Skin epidermis (tissue), 12 donors: Measurements from ENCODE around the gene TSSK2.

ENCODE experiments used
- H3K27ac ChIP-seq, 21 experiments: fragments of 200-600 bp; sonication (generic) in 11 of 21; one replicate each; pipeline ENCODE4 v1.5.0; 2020; ENCODE audit warnings: mild to moderate bottlenecking in 3 of 21, inconsistent platforms in 2 of 21, moderate library complexity in 2 of 21
- H3K4me3 ChIP-seq, 7 experiments: fragments of 200-600 bp; sonication (generic) in 2 of 7; one replicate each; pipeline ENCODE4 v1.5.0; 2020; ENCODE audit warnings: inconsistent platforms in 2 of 7, mild to moderate bottlenecking in 2 of 7, moderate library complexity in 1 of 7

Gene TSSK2

GRCh38 chr22:19105867-19106802 is 25.0 kb upstream of the TSSK2 start:
- Histone ChIP-seq H3K27ac (peak overlapping the region in 1 of 21 experiments; percentile 2), H3K4me3 (no peak overlapping the region)

GRCh38 chr22:19106886-19107729 is 24.0 kb upstream of the TSSK2 start:
- Histone ChIP-seq H3K27ac (peak overlapping the region in 1 of 21 experiments; percentile 2), H3K4me3 (no peak overlapping the region)

GRCh38 chr22:19107730-19108074 is 23.4 kb upstream of the TSSK2 start:
- H3K4me3 ChIP-seq, result no peak overlapping the region
- H3K27ac ChIP-seq, result peak overlapping the region in 2 of 21 experiments; percentile 32 to 73

GRCh38 chr22:19108807-19109197 is 22.3 kb upstream of the TSSK2 start:
- peak overlapping the region in 14 of 21 experiments; percentile 25 to 86 (median 67) for H3K27ac ChIP-seq
- no peak overlapping the region for H3K4me3 ChIP-seq

GRCh38 chr22:19109198-19110063 is 21.7 kb upstream of the TSSK2 start:
- Histone ChIP-seq H3K4me3 (no peak overlapping the region), H3K27ac (peak overlapping the region in 20 of 21 experiments; percentile 25 to 86 (median 66))

GRCh38 chr22:19110064-19110458 is 21.0 kb upstream of the TSSK2 start:
- Histone ChIP-seq H3K4me3 (no peak overlapping the region), H3K27ac (peak overlapping the region in 20 of 21 experiments; percentile 25 to 86 (median 66))

- Histone ChIP-seq H3K27ac (peak overlapping the region in 9 of 21 experiments; percentile 0 to 86 (median 67)), H3K4me3 (no peak overlapping the region)
Measured at GRCh38 chr22:19110646-19111045, 20.5 kb upstream of the TSSK2 start.

GRCh38 chr22:19111140-19111539 is 20.0 kb upstream of the TSSK2 start:
- peak overlapping the region in 4 of 21 experiments; percentile 0 to 86 (median 57) for H3K27ac ChIP-seq
- H3K4me3 ChIP-seq, result no peak overlapping the region

GRCh38 chr22:19111584-19111983 is 19.5 kb upstream of the TSSK2 start:
- Histone ChIP-seq H3K4me3 (no peak overlapping the region), H3K27ac (peak overlapping the region in 3 of 21 experiments; percentile 0 to 86 (median 73))

- Histone ChIP-seq H3K27ac (no peak overlapping the region), H3K4me3 (no peak overlapping the region)
Measured at GRCh38 chr22:19113429-19113828, 17.7 kb upstream of the TSSK2 start.

- no peak overlapping the region for H3K4me3 ChIP-seq
- peak overlapping the region in 2 of 21 experiments; percentile 6 to 7 for H3K27ac ChIP-seq
Measured at GRCh38 chr22:19114984-19115552, 16.0 kb upstream of the TSSK2 start.

- Histone ChIP-seq H3K27ac (peak overlapping the region in 2 of 21 experiments; percentile 6 to 7), H3K4me3 (no peak overlapping the region)
Measured at GRCh38 chr22:19115628-19116027, 15.5 kb upstream of the TSSK2 start.

- peak overlapping the region in 1 of 21 experiments; percentile 14 for H3K27ac ChIP-seq
- H3K4me3 ChIP-seq, result no peak overlapping the region
Measured at GRCh38 chr22:19117111-19117512, 14.0 kb upstream of the TSSK2 start.

GRCh38 chr22:19118329-19118880 is 12.7 kb upstream of the TSSK2 start:
- Histone ChIP-seq H3K27ac (no peak overlapping the region), H3K4me3 (no peak overlapping the region)

- Histone ChIP-seq H3K27ac (peak overlapping the region in 7 of 21 experiments; percentile 13 to 93 (median 48)), H3K4me3 (peak overlapping the region in 1 of 7 experiments; percentile 100)
Measured at GRCh38 chr22:19119949-19120348, 11.2 kb upstream of the TSSK2 start.

- Histone ChIP-seq H3K27ac (peak overlapping the region in 20 of 21 experiments; percentile 79 to 96 (median 93)), H3K4me3 (peak overlapping the region; percentile 79 to 100 (median 98))
Measured at GRCh38 chr22:19120829-19121630, 10.1 kb upstream of the TSSK2 start.

GRCh38 chr22:19121631-19122142 is 9.4 kb upstream of the TSSK2 start:
- Histone ChIP-seq H3K27ac (peak overlapping the region; percentile 54 to 96 (median 93)), H3K4me3 (peak overlapping the region; percentile 79 to 100 (median 98))
